GM21786 (cell line): ENCODE measurements around the gene WDCP.
"Not testable (repeated sequence)": the region's sequence is repeated elsewhere in the genome, so short reads cannot be mapped to it uniquely, and the experiment has no call there.

Experiments
- ATAC-seq: cut with Tn5 transposase; IDR thresholded peaks from one replicate; pipeline ENCODE4 v1.9.1; 2021; ENCODE audit not compliant: unreplicated experiment

WDCP gene

GRCh38 chr2:24072259-24072658 is 25.1 kb upstream of the WDCP start:
- ATAC-seq, result no peak

GRCh38 chr2:24065341-24065740 is 18.1 kb upstream of the WDCP start:
- ATAC-seq, result no peak

GRCh38 chr2:24058564-24059271 is 11.5 kb upstream of the WDCP start:
- no peak for ATAC-seq

- no peak for ATAC-seq
Observed at GRCh38 chr2:24055750-24056149, 8.6 kb upstream of the WDCP start.

GRCh38 chr2:24054366-24055010 is 7.3 kb upstream of the WDCP start:
- ATAC-seq, result no peak

- no peak for ATAC-seq
Observed at GRCh38 chr2:24052951-24053350, 5.8 kb upstream of the WDCP start.

- no peak for ATAC-seq
Observed at GRCh38 chr2:24051833-24052232, 4.6 kb upstream of the WDCP start.

- no peak for ATAC-seq
Observed at GRCh38 chr2:24050041-24050979, 3.1 kb upstream of the WDCP start.

GRCh38 chr2:24049485-24050021 is 2.4 kb upstream of the WDCP start, which contains the start of gene FKBP1B:
Gene FKBP1B (plus strand): TSS chr2:24049741. CDS start chr2:24049850, 109 bp downstream.
- ATAC-seq, result no peak

- ATAC-seq, result no peak
Observed at GRCh38 chr2:24048769-24049484, 1.7 kb upstream of the WDCP start.

- ATAC-seq, result no peak
Observed at GRCh38 chr2:24047703-24048033, 477 bp upstream of the WDCP start.

- ATAC-seq, result no peak
Observed at GRCh38 chr2:24046599-24046929, 627 bp downstream of the WDCP start.

GRCh38 chr2:24045511-24046508 is 1.4 kb downstream of the WDCP start:
- no peak for ATAC-seq

- not testable (repeated sequence) for ATAC-seq
Observed at GRCh38 chr2:24043133-24043532, 4.1 kb downstream of the WDCP start.

GRCh38 chr2:24040511-24040910 is 6.7 kb downstream of the WDCP start:
- ATAC-seq, result no peak

GRCh38 chr2:24038786-24039499 is 8.2 kb downstream of the WDCP start:
- no peak for ATAC-seq

GRCh38 chr2:24026233-24026632 is 21.0 kb downstream of the WDCP start:
- no peak for ATAC-seq

- ATAC-seq, result no peak
Observed at GRCh38 chr2:24024996-24025663, 22.1 kb downstream of the WDCP start.

GRCh38 chr2:24024018-24024417 is 23.2 kb downstream of the WDCP start:
- no peak for ATAC-seq
